K562 (cell line): ENCODE measurements around the gene CSNK1G2. TPM values are rescaled to one million over a fixed set of nuclear protein-coding genes. Genes with fewer than 3 reads are reported as not detected.

Source experiments
- ATAC-seq: fragments of 200-7000 bp; cut with Tn5 transposase; 3 replicates; pipeline ENCODE4 v1.9.1; 2020; ENCODE audit warnings: moderate library complexity
- BruUV-seq: library from RNA; stranded (reverse); fragments of 400-500 nt; replicated peaks from 2 replicates; lab custom pipeline; 2021; lab: Mats Ljungman, UMichigan
- CTCF ChIA-PET: fragments of 300-600 bp; formaldehyde crosslinking; extraction: SDS; loops from one replicate; lab custom pipeline; 2021; ENCODE audit warnings: low intra/inter-chr PET ratio; lab: Yijun Ruan, JAX
- POLR2A ChIA-PET: fragments of 300-600, 350-650 bp; sonication (Branson Sonifier 250); formaldehyde crosslinking; extraction: SDS; loops from one replicate; lab custom pipeline; 2021; ENCODE audit warnings: antibody characterized with exemption, inconsistent platforms; lab: Yijun Ruan, JAX
- DNase-seq, 4 experiments: peaks; one replicate each; pipeline versions ENCODE4 v3.0.0 to v3.0.0-alpha.2; 2011 to 2018; ENCODE audit warnings: low spot score in 3 of 4, mixed read lengths in 3 of 4; ENCODE audit errors: extremely low read depth in 1 of 4
- FAIRE-seq: peaks from 2 replicates; lab custom pipeline; 2011; peaks lifted over from hg19 to GRCh38; lab: Jason Lieb, UNC
- H2AFZ ChIP-seq: 2 replicates; pipeline ENCODE4 v1.6.0; 2011; ENCODE audit warnings: low read depth, low read length, control low read depth, inconsistent platforms
- H3K27ac ChIP-seq: fragments of 200-600 bp; 3 replicates; pipeline ENCODE4 v1.8.0; 2011; ENCODE audit warnings: low read depth, mild to moderate bottlenecking, control low read depth, inconsistent platforms, low read length, moderate library complexity, mixed read lengths; ENCODE audit errors: extremely low read depth
- H3K27me3 ChIP-seq, 2 experiments: fragments of 300-600 bp in 1 of 2; 2 replicates in 1 of 2; 3 replicates in 1 of 2; pipeline versions ENCODE4 v1.6.0 to v1.8.0; 2011; ENCODE audit warnings: inconsistent platforms in 2 of 2, low read length in 2 of 2, mild to moderate bottlenecking in 1 of 2, mixed read lengths in 1 of 2, moderate library complexity in 1 of 2; ENCODE audit not compliant: control insufficient read depth in 2 of 2, insufficient read depth in 2 of 2
- H3K36me3 ChIP-seq: fragments of 300-600 bp; 3 replicates; pipeline ENCODE4 v1.8.0; 2011; ENCODE audit warnings: mild to moderate bottlenecking, low read length, inconsistent platforms; ENCODE audit not compliant: control insufficient read depth, insufficient read depth
- H3K4me1 ChIP-seq, 2 experiments: fragments of 200-600 bp in 1 of 2; replicated peaks in 1 of 2; 2 replicates in 1 of 2; 3 replicates in 1 of 2; pipeline versions ENCODE4 v1.5.1 to v1.8.0; 2011; ENCODE audit warnings: inconsistent platforms in 2 of 2, low read length in 2 of 2, mild to moderate bottlenecking in 1 of 2, mixed read lengths in 1 of 2, moderate library complexity in 1 of 2; ENCODE audit not compliant: control insufficient read depth in 2 of 2, insufficient read depth in 2 of 2
- H3K4me2 ChIP-seq: 2 replicates; pipeline ENCODE4 v1.6.1; 2011; ENCODE audit warnings: low read length, control low read depth, inconsistent platforms, mixed read lengths; ENCODE audit not compliant: insufficient read depth
- H3K4me3 ChIP-seq: fragments of 200-600 bp; sonication (generic), shearing (Covaris generic); 2 replicates; pipeline ENCODE4 v1.5.1; 2016; ENCODE audit warnings: control low read depth, inconsistent platforms
- H3K79me2 ChIP-seq: fragments of 200-600 bp; 3 replicates; pipeline ENCODE4 v1.8.0; 2011; ENCODE audit warnings: low read length, inconsistent platforms; ENCODE audit not compliant: control insufficient read depth, insufficient read depth
- H3K9ac ChIP-seq, 2 experiments: 2 replicates each; pipeline versions ENCODE4 v1.6.0 to v1.6.1; 2011; ENCODE audit warnings: low read depth in 2 of 2, low read length in 2 of 2, control low read depth in 1 of 2, inconsistent platforms in 1 of 2, mild to moderate bottlenecking in 1 of 2, mixed read lengths in 1 of 2; ENCODE audit not compliant: insufficient read depth in 1 of 2
- H3K9me1 ChIP-seq: one replicate; pipeline ENCODE4 v1.6.0; 2011; ENCODE audit warnings: inconsistent platforms, mild to moderate bottlenecking, low read length, moderate library complexity; ENCODE audit not compliant: control insufficient read depth, insufficient read depth
- H3K9me3 ChIP-seq: replicated peaks from 2 replicates; pipeline ENCODE4 v1.5.1; 2011; ENCODE audit warnings: low read depth, low read length, inconsistent platforms; ENCODE audit not compliant: control insufficient read depth, insufficient read depth
- H4K20me1 ChIP-seq: replicated peaks from 2 replicates; pipeline ENCODE4 v1.6.1; 2011; ENCODE audit warnings: low read length, inconsistent platforms, mixed read lengths; ENCODE audit not compliant: control insufficient read depth, insufficient read depth
- CAMTA2 ChIP-seq: fragments of 250-450 bp; sonication (Bioruptor Pico); conservative IDR thresholded peaks from 2 replicates; pipeline ENCODE4 v1.5.1; 2022
- HNRNPK ChIP-seq: fragments of 200-400 bp; formaldehyde crosslinking; IDR thresholded peaks from one replicate; pipeline ENCODE4 v1.6.1; 2018; ENCODE audit warnings: mild to moderate bottlenecking, low read depth, low read length; ENCODE audit not compliant: poor library complexity, severe bottlenecking
- RBM22 ChIP-seq: fragments of 200-400 bp; formaldehyde crosslinking; IDR thresholded peaks from 2 replicates; pipeline ENCODE4 v1.6.1; 2018; ENCODE audit warnings: low read length, low read depth; ENCODE audit not compliant: poor library complexity, severe bottlenecking
- ZNF121 ChIP-seq: sonication (generic); formaldehyde crosslinking; conservative IDR thresholded peaks from 2 replicates; pipeline ENCODE4 v1.8.0; 2022; ENCODE audit warnings: missing genetic modification reagents
- WGBS: fragments of 100-300 bp; shearing (Covaris generic); methylation state at CpG from one replicate; pipeline ENCODE4 v1.1.6; 2016; ENCODE audit warnings: low coverage, mixed read lengths; ENCODE audit not compliant: insufficient coverage; ENCODE audit errors: missing lambda C conversion rate; 5-methylcytosine and 5-hydroxymethylcytosine counted together
- in situ Hi-C: fragments of 300-500 bp; cut with MboI; formaldehyde crosslinking; loops from 4 replicates; pipeline ENCODE4 v1.15.0; 2018; ENCODE audit warnings: inconsistent platforms, mixed read lengths
- intact Hi-C: fragments of 100-400 bp; cut with micrococcal nuclease; formaldehyde crosslinking; loops from 2 replicates; pipeline ENCODE4 v1.14.2; 2022
- polyA plus RNA-seq, 8 experiments: library from polyadenylated mRNA; depleted of rRNA in 4 of 8; stranded (reverse) in 5 of 8; unstranded in 3 of 8; fragments of >200 nt; fragmentation: Nextera tagmentation in 2 of 8; fragmentation: Illumina TruSeq in 1 of 8; extraction: Ambion mirVana in 2 of 8; extraction: Trizol in 1 of 8; gene quantifications; 2 replicates each; pipeline versions ENCODE4 v1.2.1 to v1.2.3, GENCODE V29; 2011 to 2014; ENCODE audit warnings: inconsistent platforms in 1 of 8, missing spikeins in 1 of 8
- total RNA-seq, 7 experiments: library from RNA; depleted of rRNA in 6 of 7; stranded (reverse); fragments of >200 nt in 6 of 7; fragmentation: Illumina TruSeq in 2 of 7; extraction: Trizol in 2 of 7; gene quantifications; 2 replicates each; pipeline versions ENCODE4 v1.2.1 to v1.2.3, GENCODE V29; 2011 to 2021; ENCODE audit warnings: low replicate concordance in 1 of 7

Gene CSNK1G2
- total and polyA plus RNA-seq, 9 of the 15 experiments (the other 6 are each of a cell fraction or from before 2014, with no cell fraction given), result 0.48 to 119 (median 49.5) TPM

- Histone ChIP-seq H3K9ac (no peak overlapping the region), H3K4me2 (no peak overlapping the region), H3K4me3 (no peak overlapping the region), H3K27me3 (no peaks in the 10 kb centered on the region), H2AFZ (no peak overlapping the region), H3K36me3 (peaks cover 79% of the 10 kb centered on the region; the same call in 2 of the 3 replicates), H3K9me1 (no peaks in the 10 kb centered on the region), H3K79me2 (peaks cover 16% of the 10 kb centered on the region), H3K27ac (no peak overlapping the region; the same call in 2 of the 3 replicates), H4K20me1 (0 out of 2 replicates have a peak, but pooled peaks cover 5% of the 10 kb centered on the region), H3K4me1 (peaks cover 4 to 46% of the 10 kb centered on the region in 2 experiments; a peak in 4 of 5 replicates), H3K9me3 (no peaks in the 10 kb centered on the region)
- WGBS, result 93% methylated on average over 20 of the region's 20 CpGs
- FAIRE-seq (no peak), DNase-seq (no peak), ATAC-seq (no peak)
- no TSS peak for BruUV-seq
- in situ Hi-C loops, result no loop called here
- TF ChIP-seq RBM22 (peak; percentile 1), CAMTA2 (CRISPR knock-in tag) (no peak)
- ChIA-PET POLR2A (interaction anchor here (0.7 kb wide), 1 partner anchor 12 kb away, joined by 3 read pairs; no protein-coding TSS in a partner anchor), CTCF (no interaction called here)
- intact Hi-C loops, result no loop called here
These were observed 40.3 kb downstream of the CSNK1G2 start for GRCh38 chr19:1981253-1981652.

- H3K9me3 ChIP-seq, result no peaks in the 10 kb centered on the region
- no peak overlapping the region for H3K27ac ChIP-seq
- H3K27me3 ChIP-seq, result no peaks in the 10 kb centered on the region
- intact Hi-C loops (no loop called here), in situ Hi-C loops (no loop called here)
- WGBS, result 91% methylated on average over 4 of the region's 10 CpGs
- DNase-seq (no peak), ATAC-seq (no peak), FAIRE-seq (no peak)
- POLR2A ChIA-PET, result interaction anchor here (0.5 to 1.5 kb wide), 2 partner anchors 12 to 13 kb away, joined by 3 to 4 read pairs; no protein-coding TSS in a partner anchor
- H4K20me1 ChIP-seq, result no peaks in the 10 kb centered on the region
- no peaks in the 10 kb centered on the region for H3K79me2 ChIP-seq
- H3K9me1 ChIP-seq, result no peaks in the 10 kb centered on the region
- H2AFZ ChIP-seq, result no peak overlapping the region
- peaks cover 67% of the 10 kb centered on the region; the same call in 1 of the 3 replicates for H3K36me3 ChIP-seq
- no peak overlapping the region for H3K9ac ChIP-seq
- no TSS peak for BruUV-seq
- H3K4me3 ChIP-seq, result no peak overlapping the region
- CTCF ChIA-PET, result no interaction called here
- TF ChIP-seq ZNF121 (CRISPR knock-in tag) (peak; percentile 80), HNRNPK (no peak)
- H3K4me2 ChIP-seq, result no peak overlapping the region
- H3K4me1 ChIP-seq, result peaks cover 0 to 40% of the 10 kb centered on the region in 2 experiments; a peak in 2 of 5 replicates
These were observed 43.4 kb downstream of the CSNK1G2 start for GRCh38 chr19:1984357-1984756.
